ENCODE results near the gene RBMS3. TPM values are rescaled to one million over a fixed set of nuclear protein-coding genes. Genes with fewer than 3 reads are reported as not detected.

The RBMS3 gene
- total RNA-seq, 4 donors from 2014 or later = 116 to 171 (median 152) TPM

- no peak for TF ChIP-seq POLR2A (IDR thresholded peaks at IDR 0.05)
- TF ChIP-seq CTCF (IDR thresholded peaks at IDR 0.05) = no peak
- no peaks in the 10 kb centered on the region for H3K9me3 ChIP-seq
- no peaks in the 10 kb centered on the region for H3K36me3 ChIP-seq
- H3K4me1 ChIP-seq = peaks cover 0 to 8% of the 10 kb centered on the region in 2 donors
- no peaks in the 10 kb centered on the region for H3K27me3 ChIP-seq
- H3K4me3 ChIP-seq (replicated peaks in 1 of 3) = no peak overlapping the region
- intact Hi-C loops (cut with DNase I) = no loop called here
- no peak overlapping the region for H3K27ac ChIP-seq
- WGBS, 2 donors = 97 to 98% methylated on average over 2 of the region's 2 CpGs
- no peak for DNase-seq
Observed at GRCh38 chr3:29605845-29606244, 325.0 kb downstream of the RBMS3 start.

DNA sequence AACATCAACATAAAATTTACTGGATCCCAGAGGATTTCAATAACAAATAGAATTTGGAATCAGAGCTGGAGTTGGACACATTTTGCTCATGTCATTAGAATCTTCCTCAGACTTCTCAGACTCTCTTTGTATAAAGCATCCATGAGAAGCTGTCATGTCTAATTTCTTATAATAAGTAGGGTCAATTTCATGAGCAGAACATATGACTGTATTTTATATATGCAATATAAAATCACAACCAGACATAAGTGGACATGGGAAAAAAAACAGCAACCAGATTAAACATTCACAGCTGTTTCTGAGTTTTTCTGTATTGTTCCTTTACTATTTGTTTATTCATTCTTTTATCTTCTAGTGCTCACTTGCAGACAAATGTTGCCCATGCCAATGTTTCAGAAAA is 325.5 kb downstream of the RBMS3 start:
- no peaks in the 10 kb centered on the region for H3K27me3 ChIP-seq
- TF ChIP-seq POLR2A (IDR thresholded peaks at IDR 0.05) = no peak
- no peak for TF ChIP-seq CTCF (IDR thresholded peaks at IDR 0.05)
- intact Hi-C loops (cut with DNase I) = no loop called here
- H3K36me3 ChIP-seq = no peaks in the 10 kb centered on the region
- H3K4me1 ChIP-seq = peaks cover 0 to 8% of the 10 kb centered on the region in 2 donors
- no peak overlapping the region for H3K27ac ChIP-seq
- H3K9me3 ChIP-seq = no peaks in the 10 kb centered on the region
- no peak overlapping the region for H3K4me3 ChIP-seq (replicated peaks in 1 of 3)
- DNase-seq = no peak

GRCh38 chr3:29608414-29609327 is 327.8 kb downstream of the RBMS3 start:
- Histone ChIP-seq H3K27me3 (no peaks in the 10 kb centered on the region), H3K4me1 (peaks cover 0 to 8% of the 10 kb centered on the region in 2 donors), H3K27ac (no peak overlapping the region), H3K9me3 (no peaks in the 10 kb centered on the region), H3K36me3 (no peaks in the 10 kb centered on the region), H3K4me3 (replicated peaks in 1 of 3) (no peak overlapping the region)
- 88 to 97% methylated on average over 3 of the region's 3 CpGs for WGBS, 2 donors
- intact Hi-C loops (cut with DNase I) = no loop called here
- DNase-seq = no peak
- TF ChIP-seq POLR2A (IDR thresholded peaks at IDR 0.05) (no peak), CTCF (IDR thresholded peaks at IDR 0.05) (no peak)

DNA sequence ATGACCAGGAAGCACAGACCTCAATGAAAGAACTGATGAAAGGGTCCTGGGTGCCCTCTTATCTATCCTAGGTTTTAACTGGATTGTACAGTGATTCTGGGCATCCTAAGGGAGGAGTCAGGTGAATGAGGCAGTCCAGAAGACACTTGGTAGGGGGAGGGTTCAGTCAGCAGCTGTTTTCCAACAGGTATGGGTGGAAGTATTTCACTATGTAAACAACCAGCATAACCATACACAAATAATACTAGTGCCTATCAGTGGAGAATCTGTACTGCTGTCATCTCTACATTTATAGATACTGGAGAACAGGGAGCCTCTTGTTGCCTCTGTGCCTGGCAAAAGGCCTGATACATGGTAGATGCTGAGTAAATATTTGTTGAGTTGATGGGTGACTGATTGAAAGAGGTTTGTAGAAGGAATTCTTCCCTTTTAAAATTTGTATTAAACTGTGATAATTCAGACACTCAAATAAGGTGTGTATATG is 328.5 kb downstream of the RBMS3 start:
- H3K4me3 ChIP-seq (replicated peaks in 1 of 3) = no peak overlapping the region
- H3K27ac ChIP-seq = no peak overlapping the region
- intact Hi-C loops (cut with DNase I) = no loop called here
- DNase-seq = no peak
- H3K36me3 ChIP-seq = no peaks in the 10 kb centered on the region
- TF ChIP-seq CTCF (IDR thresholded peaks at IDR 0.05) (no peak), POLR2A (IDR thresholded peaks at IDR 0.05) (no peak)
- H3K4me1 ChIP-seq = peaks cover 0 to 8% of the 10 kb centered on the region in 2 donors
- H3K27me3 ChIP-seq = no peaks in the 10 kb centered on the region
- H3K9me3 ChIP-seq = no peaks in the 10 kb centered on the region

- no peaks in the 10 kb centered on the region for H3K9me3 ChIP-seq
- intact Hi-C loops (cut with DNase I) = no loop called here
- H3K36me3 ChIP-seq = no peaks in the 10 kb centered on the region
- no peak overlapping the region for H3K4me3 ChIP-seq (replicated peaks in 1 of 3)
- TF ChIP-seq POLR2A (IDR thresholded peaks at IDR 0.05) = no peak
- no peak for TF ChIP-seq CTCF (IDR thresholded peaks at IDR 0.05)
- no peak overlapping the region for H3K27ac ChIP-seq
- H3K4me1 ChIP-seq = peaks cover 0 to 8% of the 10 kb centered on the region in 2 donors
- H3K27me3 ChIP-seq = no peaks in the 10 kb centered on the region
- no peak for DNase-seq
Observed at GRCh38 chr3:29610781-29611180, 329.9 kb downstream of the RBMS3 start.

Data from thyroid gland (tissue), 4 donors.